C4-2B (cell line): ENCODE results near the gene KANTR.

Source experiments
- H3K27ac ChIP-seq: fragments of 450-650 bp; 2 replicates; pipeline ENCODE4 v1.5.1; 2017
- ZFX ChIP-seq: fragments of 450-650 bp; IDR thresholded peaks from 2 replicates; pipeline ENCODE4 v1.6.1; 2017
- TF ChIP-seq, protein P1 (sequence below): fragments of 450-650 bp; conservative IDR thresholded peaks from 2 replicates; pipeline ENCODE4 v1.5.1; 2017; ENCODE audit warnings: mild to moderate bottlenecking

The KANTR gene

DNA sequence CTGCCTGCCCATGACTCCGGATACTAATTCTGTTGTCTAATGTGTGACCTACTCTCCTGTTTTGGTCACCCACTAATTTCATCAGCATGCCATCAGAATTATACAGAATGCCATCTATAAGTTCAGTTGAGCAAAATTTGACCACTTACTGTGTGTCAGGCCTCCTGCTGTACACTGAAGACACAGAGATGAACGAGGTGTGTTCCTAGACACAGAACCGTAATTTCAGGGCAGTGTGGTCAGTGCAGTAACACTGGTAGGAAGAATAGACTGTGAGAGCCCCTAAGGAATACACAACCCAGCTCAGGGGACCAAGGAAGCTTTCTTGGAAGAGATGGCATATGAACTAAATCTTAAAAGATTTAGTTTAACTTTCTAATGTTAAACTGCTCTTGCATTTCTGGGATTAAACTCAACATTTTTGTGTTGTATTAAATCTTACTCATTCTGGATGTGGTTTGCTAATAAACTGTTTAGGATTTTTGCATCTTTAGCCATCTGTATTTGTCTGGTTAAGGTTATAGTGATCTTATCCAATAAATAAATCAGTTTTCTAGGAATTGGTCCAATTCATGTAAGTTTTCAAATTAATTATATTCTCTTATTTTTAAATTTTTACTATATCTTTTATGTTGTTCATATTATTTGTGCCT lies 34.3 kb downstream of the KANTR start:
- no peak overlapping the region for H3K27ac ChIP-seq
- TF ChIP-seq, protein P1, sequence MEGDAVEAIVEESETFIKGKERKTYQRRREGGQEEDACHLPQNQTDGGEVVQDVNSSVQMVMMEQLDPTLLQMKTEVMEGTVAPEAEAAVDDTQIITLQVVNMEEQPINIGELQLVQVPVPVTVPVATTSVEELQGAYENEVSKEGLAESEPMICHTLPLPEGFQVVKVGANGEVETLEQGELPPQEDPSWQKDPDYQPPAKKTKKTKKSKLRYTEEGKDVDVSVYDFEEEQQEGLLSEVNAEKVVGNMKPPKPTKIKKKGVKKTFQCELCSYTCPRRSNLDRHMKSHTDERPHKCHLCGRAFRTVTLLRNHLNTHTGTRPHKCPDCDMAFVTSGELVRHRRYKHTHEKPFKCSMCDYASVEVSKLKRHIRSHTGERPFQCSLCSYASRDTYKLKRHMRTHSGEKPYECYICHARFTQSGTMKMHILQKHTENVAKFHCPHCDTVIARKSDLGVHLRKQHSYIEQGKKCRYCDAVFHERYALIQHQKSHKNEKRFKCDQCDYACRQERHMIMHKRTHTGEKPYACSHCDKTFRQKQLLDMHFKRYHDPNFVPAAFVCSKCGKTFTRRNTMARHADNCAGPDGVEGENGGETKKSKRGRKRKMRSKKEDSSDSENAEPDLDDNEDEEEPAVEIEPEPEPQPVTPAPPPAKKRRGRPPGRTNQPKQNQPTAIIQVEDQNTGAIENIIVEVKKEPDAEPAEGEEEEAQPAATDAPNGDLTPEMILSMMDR, result no peak
- TF ChIP-seq ZFX, result no peak

DNA sequence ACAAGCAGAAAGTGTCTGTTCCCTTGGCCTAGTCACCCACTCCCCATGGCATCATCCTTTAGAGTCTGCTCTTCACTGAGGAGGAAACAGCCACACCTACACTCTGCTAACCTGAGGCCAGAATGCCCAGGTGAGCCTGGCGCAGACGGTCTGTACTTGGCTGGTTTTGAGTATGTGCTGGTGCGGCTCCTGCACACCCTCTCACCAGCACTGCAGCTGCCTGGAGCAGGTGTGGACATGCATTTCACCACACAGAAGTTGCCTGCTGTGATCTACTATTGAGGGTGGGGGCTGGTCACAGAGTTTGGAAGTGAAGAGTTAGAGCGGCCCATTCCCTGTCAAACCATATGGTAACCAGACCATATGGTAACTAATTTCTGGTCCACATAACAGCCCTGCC lies 39.5 kb downstream of the KANTR start:
- H3K27ac ChIP-seq, result no peak overlapping the region
- TF ChIP-seq, protein P1, result no peak
- no peak for TF ChIP-seq ZFX

DNA sequence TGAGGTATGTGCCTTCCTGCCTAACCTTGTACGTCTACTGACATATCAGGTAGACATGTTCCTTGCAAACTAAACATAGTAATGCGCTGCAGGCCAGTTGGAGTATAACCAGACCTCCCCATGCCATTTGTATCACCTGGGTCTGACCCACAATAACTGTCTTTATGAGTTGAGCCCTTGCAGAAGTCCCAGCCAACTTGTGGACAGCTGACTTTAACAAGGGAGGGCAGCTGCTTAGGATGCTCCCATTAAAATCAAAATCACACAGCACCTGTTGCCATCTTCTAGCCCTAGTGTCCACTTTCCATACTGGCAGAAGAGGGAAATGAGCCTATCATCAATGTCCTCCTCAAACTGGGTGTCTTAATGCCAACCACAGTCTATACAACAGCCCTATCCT lies 41.6 kb downstream of the KANTR start:
- no peak for TF ChIP-seq ZFX
- TF ChIP-seq, protein P1, result no peak
- H3K27ac ChIP-seq, result no peak overlapping the region; the same call in 1 of the 2 replicates

DNA sequence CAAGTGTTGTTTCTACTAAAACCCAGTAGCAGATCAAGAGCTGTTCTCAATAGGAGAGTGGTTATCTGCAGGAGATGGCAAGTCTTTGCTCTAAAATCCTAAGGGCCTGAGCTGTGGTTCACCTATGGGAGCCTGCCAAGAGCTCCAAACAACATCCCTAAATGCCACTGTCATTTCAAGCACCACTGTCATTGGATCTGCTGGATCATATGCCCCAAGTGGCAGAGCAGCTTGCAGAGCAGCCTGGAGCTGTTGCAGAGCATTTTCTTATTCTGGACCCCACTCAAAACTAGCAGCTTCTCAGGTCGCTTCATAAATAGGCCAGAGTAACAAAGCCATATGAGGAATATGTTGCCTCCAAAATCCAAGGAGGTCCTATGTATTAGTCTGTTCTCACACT lies 59.6 kb downstream of the KANTR start:
- no peak for TF ChIP-seq ZFX
- no peak overlapping the region for H3K27ac ChIP-seq

DNA sequence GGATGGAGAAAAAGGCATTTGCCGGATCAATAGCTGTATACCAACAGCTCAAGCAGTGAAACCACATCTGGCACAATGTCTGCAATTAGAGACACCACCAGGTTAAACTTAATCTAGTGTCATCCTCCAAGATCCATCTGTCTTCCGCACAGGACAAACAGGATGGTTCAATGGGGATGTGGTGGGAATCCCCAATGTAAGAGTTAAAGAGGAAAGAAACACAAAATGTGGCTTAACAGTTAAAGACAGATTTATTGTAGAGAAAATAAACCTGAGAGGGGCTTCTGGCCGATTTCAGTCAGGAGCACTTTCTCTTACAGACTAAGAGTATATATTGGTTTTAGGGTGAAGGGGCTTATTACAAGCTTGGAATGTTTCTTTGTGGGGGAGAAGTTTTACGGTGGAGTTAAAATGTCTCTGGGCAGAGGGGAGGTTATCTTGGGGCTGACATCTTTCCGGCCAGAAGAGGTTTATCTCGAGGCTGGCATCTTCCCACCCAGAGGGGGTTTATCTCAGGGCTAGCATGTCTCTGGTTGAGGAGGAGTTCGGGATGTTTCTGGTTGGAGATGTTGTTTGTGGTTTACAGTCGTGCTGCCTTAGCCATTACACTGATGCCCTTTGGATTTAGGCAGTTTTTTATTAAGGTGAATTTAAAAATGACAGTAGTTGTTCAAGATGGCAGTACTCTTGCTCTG lies 61.7 kb downstream of the KANTR start:
- no peak overlapping the region for H3K27ac ChIP-seq
- TF ChIP-seq, protein P1, result no peak
- TF ChIP-seq ZFX, result no peak

DNA sequence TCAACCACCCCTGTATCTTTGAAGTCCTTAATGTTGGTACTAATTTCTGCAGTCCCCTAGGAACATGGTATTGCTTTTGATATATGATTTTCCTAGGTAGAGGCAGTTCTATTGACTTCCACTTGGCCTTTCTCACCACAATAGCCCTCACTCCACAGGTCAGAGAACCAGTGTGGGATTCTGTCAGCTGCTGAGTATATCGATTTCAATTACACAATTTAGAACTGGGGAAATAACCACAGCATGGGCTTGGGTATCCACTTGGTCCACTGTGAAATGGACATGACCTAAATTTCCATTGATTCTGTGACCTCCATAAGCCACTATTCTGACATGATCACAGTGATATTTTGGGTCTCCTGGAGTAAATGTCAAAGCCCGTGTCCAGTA lies 62.3 kb downstream of the KANTR start:
- H3K27ac ChIP-seq, result no peak overlapping the region
- TF ChIP-seq ZFX, result no peak
- TF ChIP-seq, protein P1, result no peak

DNA sequence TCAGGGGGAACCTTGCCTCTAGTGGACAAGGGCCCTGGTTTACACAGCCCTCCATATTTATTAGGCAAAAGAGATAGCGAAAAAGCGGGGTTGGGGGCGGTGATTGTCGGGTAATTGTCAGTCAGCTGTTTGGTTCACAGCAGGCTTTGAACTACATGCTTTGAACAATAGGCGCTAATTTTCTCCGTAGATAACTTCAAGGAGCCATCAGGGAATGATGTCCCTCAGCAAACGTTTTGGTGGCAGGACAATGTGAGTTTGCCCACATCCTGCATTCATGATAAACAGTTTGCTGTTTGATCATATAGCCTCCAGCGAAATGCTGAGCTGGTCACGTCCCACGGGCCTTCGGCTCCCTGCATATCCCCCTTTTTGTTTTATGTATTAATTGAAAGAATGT lies 65.2 kb downstream of the KANTR start:
- no peak for TF ChIP-seq ZFX
- TF ChIP-seq, protein P1, result no peak
- H3K27ac ChIP-seq, result no peak overlapping the region

DNA sequence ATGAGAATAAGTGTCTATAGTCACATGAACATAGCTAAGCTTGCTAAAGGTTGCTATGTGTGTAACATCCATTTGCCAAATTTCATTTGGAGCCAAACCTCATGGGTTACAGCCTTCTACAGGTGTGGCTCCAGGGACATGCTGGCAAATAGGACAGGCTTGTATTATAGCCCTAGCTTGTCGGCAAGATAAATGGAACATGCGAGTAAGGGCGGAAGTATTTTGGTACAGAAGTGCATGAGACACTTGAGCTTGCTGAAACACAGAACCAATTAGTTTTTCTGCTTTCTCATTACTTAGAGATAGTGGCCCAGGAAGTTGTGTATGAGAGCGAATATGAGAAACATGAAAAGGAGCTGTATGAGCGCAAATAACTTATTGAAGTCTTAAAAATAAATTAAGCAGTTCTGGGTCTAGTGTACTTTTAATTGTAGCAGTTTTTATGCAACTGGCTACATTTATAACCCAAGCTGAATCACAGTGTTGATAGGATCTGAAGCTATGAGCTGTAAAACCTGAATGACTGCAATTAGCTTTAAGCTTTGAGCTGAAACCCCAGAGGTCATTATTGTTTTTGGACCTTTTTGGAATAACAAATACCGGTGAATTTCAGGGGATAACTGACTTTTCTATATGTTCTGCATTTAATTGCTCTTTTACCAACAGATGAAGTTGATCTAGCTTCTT lies 66.5 kb downstream of the KANTR start:
- no peak overlapping the region for H3K27ac ChIP-seq
- TF ChIP-seq, protein P1, result no peak
- TF ChIP-seq ZFX, result no peak
